ENCODE results near the gene SARDH. TPM values are rescaled to one million over a fixed set of nuclear protein-coding genes. Genes with fewer than 3 reads are reported as not detected.

The SARDH gene
- total and polyA plus RNA-seq, 2 of the 8 experiments (the other 6 are each of a cell fraction or from before 2014, with no cell fraction given): 6.4 to 7.4 TPM

- TF ChIP-seq RAD21 (IDR thresholded peaks at IDR 0.05 in 1 of 2, conservative IDR thresholded peaks at IDR 0.05 in 1 of 2; ENCODE audit: low read depth in 2 of 2, low read length in 2 of 2) (peak; percentile 84 to 87), RNF2 (IDR thresholded peaks at IDR 0.05; ENCODE audit: borderline replicate concordance, low read depth, low read length, missing control alignments, poor library complexity, severe bottlenecking) (no peak), GABPA (IDR thresholded peaks at IDR 0.05; ENCODE audit: borderline replicate concordance, insufficient read depth, low read length) (peak; percentile 24; the same call in 1 of the 2 replicates), JUND (IDR thresholded peaks at IDR 0.05; ENCODE audit: low read length) (no peak), CTCF (IDR thresholded peaks at IDR 0.05; ENCODE audit: control extremely low read depth in 1 of 3, insufficient read depth in 1 of 3, low read depth in 1 of 3, low read length in 3 of 3) (peak in 2 of 3 experiments; percentile 73 to 86; a peak in 2 of 4 replicates), TCF12 (IDR thresholded peaks at IDR 0.05; ENCODE audit: low read depth, low read length) (no peak), RXRA (IDR thresholded peaks at IDR 0.05; ENCODE audit: insufficient read depth, low read depth, low read length) (no peak), TEAD4 (IDR thresholded peaks at IDR 0.05; ENCODE audit: low read depth, low read length) (no peak), ATF3 (IDR thresholded peaks at IDR 0.05; ENCODE audit: insufficient read depth, low read depth, low read length) (no peak)
These were observed 22.1 kb downstream of the SARDH start (continued) for GRCh38 chr9:133715866-133716563.
